Hematopoietic multipotent progenitor cell treated with erythropoietin and hydrocortisone succinate and interleukin-3 and kit ligand, for 15 days (in vitro differentiated cells): ENCODE data around the gene DDX41.

ENCODE experiments used
- DNase-seq: peaks from one replicate; pipeline ENCODE4 v3.0.0-alpha.2; 2015; ENCODE audit warnings: low spot score

Gene DDX41

GRCh38 chr5:177468685-177469628 is 47.8 kb downstream of the DDX41 start:
- DNase-seq = no peak

GRCh38 chr5:177468329-177468684 is 48.5 kb downstream of the DDX41 start:
- no peak for DNase-seq

GRCh38 chr5:177467436-177467835 is 49.3 kb downstream of the DDX41 start:
- no peak for DNase-seq

- no peak for DNase-seq
These were observed 49.9 kb downstream of the DDX41 start for GRCh38 chr5:177466861-177467260.

- no peak for DNase-seq
These were observed 51.7 kb downstream of the DDX41 start for GRCh38 chr5:177465044-177465443.

- no peak for DNase-seq
These were observed 54.6 kb downstream of the DDX41 start for GRCh38 chr5:177462021-177462670.
